ENCODE results near the gene NBEA.

The NBEA gene

DNA sequence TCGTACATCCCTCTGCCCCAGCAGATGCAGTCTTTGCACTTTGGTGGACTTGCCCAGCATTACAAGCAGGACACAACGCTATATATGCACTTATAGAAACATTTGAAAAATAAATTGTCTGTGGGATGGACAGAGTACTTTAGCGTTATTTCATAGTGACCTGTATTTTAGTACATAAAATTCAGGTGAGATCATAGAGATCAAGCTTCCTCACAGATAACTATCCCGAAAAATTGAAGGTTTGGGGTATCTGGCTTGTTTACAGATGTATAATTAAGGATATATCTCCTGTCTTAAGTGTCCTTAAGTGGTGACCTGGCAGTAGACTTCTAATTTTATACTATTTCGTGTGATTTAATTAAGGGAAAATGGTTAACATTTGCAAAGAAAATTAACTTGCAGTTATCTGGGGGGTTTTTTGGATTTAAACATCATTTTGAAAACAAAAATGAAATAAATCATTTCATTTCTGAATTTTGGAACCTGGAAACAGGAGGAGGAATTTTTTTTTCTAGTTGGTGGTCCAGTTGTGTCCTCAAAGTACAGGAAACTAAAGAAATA is 535.4 kb downstream of the NBEA start:
- DNase-seq, result no peak

GRCh38 chr13:35478271-35479037 is 536.4 kb downstream of the NBEA start:
- DNase-seq, result peak; percentile 93

DNA sequence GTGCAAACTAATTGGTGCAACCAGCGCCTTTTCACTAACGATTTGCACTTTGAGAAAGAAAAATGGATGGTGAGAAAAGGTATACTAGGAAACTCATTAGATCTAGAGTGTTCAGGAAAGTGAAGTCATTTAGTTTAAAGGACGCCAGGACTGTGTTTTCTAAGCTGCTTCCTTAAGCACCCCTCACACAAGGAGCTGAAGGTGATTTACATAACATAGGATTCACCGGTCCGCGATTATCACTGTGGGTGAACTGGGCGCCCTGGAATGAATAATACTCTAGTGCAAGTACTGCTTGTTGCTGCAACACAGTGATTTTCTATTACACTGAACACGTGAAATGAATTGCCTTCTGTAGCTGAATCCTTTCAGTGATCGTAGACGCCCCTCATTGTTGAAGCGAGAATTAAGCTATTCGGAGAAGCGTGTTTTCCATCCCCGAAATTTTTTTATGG is 537.0 kb downstream of the NBEA start:
- peak; percentile 94 for DNase-seq

GRCh38 chr13:35479706-35480105 is 537.6 kb downstream of the NBEA start:
- no peak for DNase-seq

- DNase-seq, result no peak
These were observed 538.3 kb downstream of the NBEA start for GRCh38 chr13:35480346-35480745.

- peak; percentile 81 for DNase-seq
These were observed 539.7 kb downstream of the NBEA start for GRCh38 chr13:35481777-35482176.

GRCh38 chr13:35482527-35482926 is 540.5 kb downstream of the NBEA start:
- DNase-seq, result no peak

GRCh38 chr13:35483761-35484160 is 541.7 kb downstream of the NBEA start:
- DNase-seq, result no peak

DNA sequence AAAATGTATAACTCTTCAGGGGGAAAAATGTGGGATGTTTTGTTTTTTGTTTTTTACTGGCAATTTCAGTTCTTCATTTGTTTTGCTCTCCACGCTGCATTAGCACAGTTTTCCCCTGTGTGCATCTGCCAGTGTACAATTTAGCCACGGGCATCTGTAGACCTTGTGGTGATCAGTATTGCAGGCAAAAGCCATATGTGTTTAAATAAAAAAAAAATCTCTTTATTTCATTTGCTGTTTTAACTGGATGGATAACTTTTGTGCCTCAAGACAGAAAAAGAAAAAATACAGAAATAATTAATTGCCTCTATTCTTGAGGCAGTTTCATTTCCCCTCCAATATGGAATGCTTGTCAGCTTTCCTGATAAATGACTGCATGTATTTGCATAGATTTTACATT is 542.3 kb downstream of the NBEA start:
- peak; percentile 72 for DNase-seq

GRCh38 chr13:35485424-35485823 is 543.4 kb downstream of the NBEA start:
- DNase-seq, result peak; percentile 98

DNA sequence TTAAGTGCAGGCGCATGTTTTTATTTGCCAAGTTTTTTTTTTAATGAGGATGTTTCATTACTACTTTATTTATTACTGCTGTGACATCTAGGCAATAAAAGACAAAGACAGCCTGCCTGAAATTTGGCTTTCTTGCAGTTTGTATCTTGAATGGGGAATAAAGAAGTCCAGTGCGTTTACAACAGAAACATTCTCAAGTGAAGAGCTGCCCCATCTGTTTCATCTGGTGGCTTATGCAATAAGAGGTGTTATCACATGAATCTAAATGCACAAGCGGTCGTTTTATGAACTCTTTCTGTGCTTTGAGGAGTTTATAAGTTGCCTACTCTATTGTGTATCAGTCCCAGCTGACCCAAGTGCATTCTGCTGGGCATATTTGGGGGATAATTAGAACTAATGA is 547.0 kb downstream of the NBEA start:
- peak; percentile 79 for DNase-seq

DNA sequence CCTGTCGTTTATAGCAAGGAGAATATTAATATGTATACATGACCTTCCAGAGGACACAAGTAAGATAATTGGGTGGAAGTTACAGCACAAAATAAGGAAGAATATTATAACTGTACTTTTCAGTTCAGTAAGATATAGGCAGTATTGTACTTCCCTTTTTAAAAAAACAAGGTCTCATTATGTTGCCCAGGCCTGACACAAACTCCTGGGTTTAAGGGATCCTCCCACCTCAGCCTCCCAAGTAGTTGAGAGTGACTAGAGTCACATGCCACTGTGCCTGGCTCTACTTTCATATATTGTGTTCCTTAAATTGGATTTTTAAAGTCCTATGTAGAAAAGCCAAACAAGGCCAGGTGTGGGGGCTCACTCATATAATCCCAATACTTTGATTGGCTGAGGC is 553.9 kb downstream of the NBEA start:
- DNase-seq, result peak; percentile 52

DNA sequence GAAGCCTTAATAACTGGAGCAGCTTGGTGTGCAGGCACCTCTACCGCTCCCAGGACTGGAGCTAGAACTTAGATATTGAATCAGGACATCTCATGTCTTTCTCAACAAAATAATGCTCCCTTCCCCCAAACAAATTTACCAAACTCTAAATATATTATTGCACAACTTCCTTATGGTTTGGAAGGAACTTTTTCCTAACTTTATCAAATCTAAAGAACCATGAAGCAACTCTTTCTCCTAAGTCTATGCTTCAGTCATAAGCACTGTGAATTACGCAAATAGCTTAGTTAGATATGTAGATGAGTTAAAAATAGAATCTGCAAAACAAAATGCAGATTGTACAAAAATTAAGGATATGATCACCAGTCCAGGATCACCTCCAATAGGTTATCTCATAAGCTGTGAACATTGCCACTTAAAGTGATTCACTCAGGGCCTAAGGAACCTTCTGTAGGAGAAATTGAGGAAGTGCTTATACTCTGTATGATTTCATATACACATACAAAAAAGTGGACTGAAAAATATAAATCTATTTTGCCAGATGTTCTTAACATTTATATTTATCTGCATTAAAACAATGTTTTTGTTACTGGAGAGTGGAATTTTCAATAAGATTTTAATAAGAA is 554.8 kb downstream of the NBEA start:
- DNase-seq, result no peak

DNA sequence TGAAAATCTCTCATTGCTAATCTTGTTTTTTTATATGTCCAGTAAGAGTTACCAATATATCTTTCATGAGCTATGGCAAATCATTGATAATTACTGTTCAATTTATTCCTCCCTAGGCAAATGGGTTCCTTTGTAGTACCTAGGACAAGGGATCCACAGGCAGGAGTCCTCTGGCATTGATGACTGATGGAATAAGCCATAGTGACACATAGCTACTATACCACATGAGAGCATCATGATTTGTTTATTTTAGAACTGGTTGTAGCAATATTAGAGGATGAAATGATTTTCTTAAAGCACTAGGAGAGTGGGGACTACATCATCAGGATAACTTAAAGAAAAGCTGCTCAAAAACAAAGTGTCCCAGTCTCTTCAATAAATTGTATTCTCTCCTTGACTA is 556.2 kb downstream of the NBEA start:
- DNase-seq, result no peak

DNA sequence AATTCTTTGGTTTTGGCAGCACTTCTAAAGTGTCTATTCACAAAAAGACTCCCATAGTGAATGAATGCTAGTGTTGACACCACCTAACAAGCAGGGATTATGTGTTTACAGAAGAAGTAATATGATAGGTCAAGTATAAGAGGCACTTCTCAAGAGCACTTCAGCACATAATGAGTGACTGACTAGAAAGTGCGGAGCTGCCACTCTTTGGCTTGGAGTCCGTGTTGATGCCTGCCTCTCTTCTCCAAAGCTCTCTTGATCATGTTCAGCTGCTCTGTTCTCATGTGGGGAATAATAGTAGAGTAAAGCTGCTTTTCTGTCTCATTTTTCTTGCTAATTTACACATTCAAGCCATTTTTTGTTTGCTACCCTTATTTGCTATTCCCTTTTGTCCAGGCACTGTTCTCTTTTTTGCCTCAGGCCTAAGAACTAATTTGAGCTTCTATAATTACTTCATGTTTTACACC is 557.2 kb downstream of the NBEA start:
- DNase-seq, result peak; percentile 89

- peak; percentile 76 for DNase-seq
These were observed 557.6 kb downstream of the NBEA start for GRCh38 chr13:35499676-35500075.

- peak; percentile 99 for DNase-seq
These were observed 558.1 kb downstream of the NBEA start for GRCh38 chr13:35500144-35500543.

DNA sequence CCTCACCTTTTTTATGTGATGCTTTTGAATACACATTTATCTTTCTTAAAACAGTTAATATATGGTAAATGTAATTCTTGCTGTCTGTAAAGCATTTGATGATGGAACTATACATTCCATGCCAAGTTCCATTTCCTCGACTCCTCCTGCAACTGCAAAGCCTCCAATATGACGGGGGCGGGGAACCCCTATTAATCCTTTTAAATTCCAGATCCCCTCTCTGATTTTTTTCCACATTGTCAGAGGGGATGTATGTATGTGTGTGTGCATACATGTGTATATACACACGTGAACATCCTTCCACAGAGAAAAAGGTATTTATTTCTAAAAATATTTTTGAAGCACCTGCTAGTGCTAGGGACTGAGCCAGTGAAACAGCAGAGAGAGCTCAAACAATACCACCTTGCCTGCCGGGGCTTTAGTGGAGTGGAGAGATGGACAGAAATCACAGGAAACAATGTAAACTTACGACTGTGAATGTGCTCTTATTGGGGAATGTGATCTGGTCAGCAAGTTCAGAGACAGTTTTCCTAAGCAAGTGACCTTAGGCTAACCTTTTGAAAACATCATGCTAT is 559.7 kb downstream of the NBEA start:
- peak; percentile 76 for DNase-seq

- DNase-seq, result peak; percentile 85
These were observed 560.4 kb downstream of the NBEA start for GRCh38 chr13:35502456-35502855.

DNA sequence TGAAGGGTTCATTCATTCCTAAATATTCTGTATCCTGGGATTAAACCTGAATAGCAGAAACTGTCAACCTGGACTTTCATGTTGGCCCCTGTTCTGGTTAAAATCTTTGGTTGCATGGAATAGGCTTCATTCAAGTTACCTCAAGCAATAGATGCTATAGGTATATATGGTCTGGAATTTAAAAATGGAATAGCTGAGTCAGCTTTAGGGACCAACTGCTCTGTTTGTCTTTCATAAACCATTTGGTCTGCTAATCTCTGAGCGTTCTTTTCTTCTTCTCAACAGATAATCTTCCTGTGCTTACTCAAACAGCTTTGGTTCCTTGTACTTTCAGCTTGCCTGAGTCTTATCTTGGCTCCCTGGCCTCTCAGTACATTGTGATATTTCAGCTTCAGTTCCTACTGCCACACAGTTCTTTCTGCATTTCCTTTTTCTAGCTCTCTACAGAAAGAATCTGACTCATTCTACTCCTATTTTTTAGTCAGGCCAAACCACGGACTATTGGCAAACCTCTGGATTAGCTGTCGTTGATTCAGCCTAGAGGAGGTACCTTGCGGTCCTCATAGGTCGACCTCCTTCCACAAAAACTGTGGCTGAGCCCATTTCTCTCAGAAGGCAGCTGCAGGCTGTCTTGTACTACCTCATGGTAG is 570.3 kb downstream of the NBEA start:
- DNase-seq, result peak; percentile 91

DNA sequence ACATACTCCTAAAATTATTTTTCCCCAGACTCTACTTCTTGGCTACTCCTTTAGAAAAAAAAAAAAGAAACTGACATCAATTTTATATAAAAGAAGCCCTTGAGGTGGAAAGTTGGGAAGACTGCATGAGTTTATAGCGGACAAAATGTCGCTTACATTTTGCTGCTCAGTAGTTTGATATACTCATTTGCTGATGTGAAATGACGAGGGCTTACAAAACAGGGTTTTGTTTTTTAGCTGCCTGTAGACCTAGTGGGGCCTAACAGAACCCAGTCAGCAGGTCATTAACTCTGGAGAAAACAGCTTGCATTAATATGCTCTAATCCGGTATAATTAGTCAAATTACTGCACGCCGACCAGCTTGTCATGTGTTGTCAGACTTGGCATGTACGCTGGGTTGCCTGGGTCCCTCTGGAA is 572.0 kb downstream of the NBEA start:
- peak; percentile 97 for DNase-seq

DNA sequence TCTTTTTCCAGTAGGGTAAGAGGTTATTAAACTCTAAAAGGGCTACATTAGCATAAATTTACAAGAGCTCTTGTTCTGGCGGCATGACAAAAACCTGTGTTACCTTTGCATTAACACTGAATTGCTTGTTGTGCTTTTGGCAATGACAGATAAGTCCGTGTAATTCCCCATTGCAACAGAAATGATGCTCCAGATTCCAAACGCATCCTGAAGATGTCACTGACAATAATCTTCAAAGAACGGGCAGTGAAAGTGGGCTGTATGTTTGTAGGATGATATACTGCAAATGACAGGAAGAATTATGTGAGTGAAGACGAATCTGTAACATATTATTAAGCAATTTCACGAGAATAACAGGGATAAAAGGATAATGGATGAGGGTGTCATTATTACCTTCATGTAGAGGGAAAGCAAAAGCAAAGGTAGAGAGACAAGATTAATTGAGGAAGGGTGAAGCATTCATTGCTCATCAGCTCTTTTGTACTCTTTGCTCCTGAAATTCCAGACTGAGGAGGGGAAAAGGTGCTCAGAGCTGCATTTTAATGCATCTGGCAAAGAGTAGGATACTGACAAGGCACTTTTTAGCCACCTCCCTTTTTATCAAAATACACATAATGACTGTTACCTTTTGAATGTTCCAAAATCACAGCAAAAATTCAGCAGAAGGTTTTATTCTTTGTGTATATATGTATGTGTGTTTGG is 572.9 kb downstream of the NBEA start:
- DNase-seq, result peak; percentile 75

Data from NCI-H82 (cell line).